C4-2B (cell line): ENCODE results near the gene PTK7.

Experiments
- CTCF ChIP-seq: fragments of 450-650 bp; conservative IDR thresholded peaks from 2 replicates; pipeline ENCODE4 v1.5.1; 2017; ENCODE audit warnings: mild to moderate bottlenecking
- ZFX ChIP-seq: fragments of 450-650 bp; IDR thresholded peaks from 2 replicates; pipeline ENCODE4 v1.6.1; 2017

- no peak for TF ChIP-seq CTCF
- TF ChIP-seq ZFX: no peak
Measured at GRCh38 chr6:43029120-43029519, 47.0 kb upstream of the PTK7 start.
